NOMO-1 (cell line): Measurements from ENCODE around the gene NACC2.
A peak's percentile ranks its signal among the peaks of the same experiment; 100 is the strongest.
"Not testable (repeated sequence)": the region's sequence is repeated elsewhere in the genome, so short reads cannot be mapped to it uniquely, and the experiment has no call there.

Source experiments
- DNase-seq, 2 experiments: peaks; one replicate each; lab custom pipeline; 2025; ENCODE audit not compliant: unreplicated experiment in 2 of 2; lab: John Stamatoyannopoulos, UW

Gene NACC2

DNA sequence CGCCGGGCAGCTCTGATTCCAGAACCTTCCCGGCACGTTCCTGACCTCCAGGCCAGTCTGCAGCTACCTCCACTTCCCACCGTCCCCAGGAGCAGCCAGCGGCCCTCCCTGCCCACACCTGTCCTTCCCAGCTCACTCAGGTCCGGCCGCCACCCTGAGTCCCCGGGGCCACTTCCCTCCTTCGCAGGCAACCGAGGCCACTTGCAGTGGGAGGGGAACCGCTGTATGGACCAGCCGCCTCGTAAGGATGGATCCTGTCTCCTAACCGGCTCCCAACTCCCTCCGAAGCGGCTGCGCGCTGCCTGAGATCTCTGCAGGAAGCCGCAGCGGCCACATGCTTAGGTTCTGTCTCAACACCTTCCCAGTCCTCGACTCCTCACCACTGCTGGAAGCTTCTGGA lies 16.1 kb upstream of the NACC2 start:
- DNase-seq = no peak

DNA sequence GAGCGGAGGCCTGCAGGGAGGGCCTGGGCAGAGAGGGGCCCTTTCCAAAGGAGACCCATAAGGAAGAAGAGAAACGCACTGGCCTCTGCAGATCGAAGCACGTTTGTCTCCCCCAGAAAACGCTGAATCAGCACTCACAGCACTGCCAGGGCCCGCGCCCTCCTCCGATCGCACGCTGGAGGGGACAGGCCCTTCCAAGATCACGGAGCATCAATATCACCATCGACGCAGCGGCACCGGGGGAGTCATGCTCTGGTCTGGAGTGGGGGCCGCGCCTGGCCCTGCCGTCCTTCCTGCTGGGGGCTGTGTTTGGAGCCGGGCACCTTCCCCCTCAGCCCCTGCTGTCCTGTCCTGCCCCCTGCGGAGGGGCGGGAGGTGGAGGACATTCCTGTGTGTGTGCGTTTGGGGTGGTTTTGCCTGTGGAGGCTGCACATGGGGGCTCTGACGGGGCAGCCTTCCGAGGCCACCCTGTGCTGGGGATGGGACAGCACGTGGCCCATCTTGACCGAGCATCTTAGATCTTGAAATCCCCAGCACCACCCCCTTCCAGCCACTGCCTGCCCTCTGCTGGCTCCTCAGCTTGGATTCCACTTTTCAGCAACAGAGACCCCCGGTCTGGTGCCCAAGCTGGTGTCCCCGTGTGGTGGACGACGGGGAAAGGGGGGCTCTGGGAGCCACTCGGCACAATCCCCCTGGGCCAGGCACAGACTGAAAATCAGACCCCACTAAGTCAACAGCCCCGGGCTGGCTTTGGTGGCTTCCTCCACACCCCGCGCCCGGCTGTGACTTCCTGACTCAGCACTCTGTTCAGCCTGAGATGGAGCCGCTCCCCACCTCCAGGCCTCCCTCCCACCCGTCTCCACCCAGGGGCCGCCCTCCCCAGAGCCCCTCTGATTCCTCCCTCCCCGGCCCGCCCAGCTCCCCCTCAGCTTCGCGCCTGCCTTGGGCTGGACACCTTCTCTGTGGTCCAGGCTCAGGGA lies 15.3 kb upstream of the NACC2 start:
- no peak for DNase-seq

DNA sequence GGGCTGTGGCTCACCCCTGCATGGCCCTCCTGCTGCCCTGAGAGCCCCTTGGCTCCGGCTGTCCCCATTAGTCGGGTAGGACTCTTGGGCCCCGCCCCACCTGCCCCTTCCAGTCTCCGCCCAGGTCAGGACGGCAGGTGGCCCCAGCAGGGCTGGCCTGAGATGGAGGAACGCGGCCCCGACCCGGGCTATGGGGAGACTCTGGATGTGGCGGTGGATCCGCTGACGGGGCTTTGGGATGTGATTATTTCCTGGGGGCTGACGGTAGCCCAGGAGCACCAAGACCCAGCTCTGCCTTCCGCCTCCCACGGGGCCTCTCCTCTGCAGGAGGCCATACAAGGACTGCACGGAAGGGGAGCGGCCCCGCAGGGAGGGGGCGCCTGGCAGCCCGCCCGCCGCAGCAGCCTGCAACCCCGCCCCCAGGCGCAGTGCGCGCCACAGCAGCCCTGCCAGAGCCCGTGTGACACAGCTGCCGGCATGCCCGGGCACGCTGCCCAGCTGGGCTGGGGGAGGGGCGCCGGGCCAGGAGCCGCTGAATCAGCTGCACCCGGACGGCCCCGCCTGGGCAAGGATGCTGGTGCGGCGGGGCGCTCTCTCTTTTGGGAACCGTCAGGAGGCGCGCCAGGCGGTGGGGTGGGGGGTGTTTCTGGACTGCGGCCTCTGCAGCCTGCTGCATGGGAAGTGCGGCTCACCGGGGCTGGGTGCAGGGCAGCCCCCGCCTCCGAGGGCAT lies 14.4 kb upstream of the NACC2 start:
- DNase-seq = peak; percentile 98 to 99

DNA sequence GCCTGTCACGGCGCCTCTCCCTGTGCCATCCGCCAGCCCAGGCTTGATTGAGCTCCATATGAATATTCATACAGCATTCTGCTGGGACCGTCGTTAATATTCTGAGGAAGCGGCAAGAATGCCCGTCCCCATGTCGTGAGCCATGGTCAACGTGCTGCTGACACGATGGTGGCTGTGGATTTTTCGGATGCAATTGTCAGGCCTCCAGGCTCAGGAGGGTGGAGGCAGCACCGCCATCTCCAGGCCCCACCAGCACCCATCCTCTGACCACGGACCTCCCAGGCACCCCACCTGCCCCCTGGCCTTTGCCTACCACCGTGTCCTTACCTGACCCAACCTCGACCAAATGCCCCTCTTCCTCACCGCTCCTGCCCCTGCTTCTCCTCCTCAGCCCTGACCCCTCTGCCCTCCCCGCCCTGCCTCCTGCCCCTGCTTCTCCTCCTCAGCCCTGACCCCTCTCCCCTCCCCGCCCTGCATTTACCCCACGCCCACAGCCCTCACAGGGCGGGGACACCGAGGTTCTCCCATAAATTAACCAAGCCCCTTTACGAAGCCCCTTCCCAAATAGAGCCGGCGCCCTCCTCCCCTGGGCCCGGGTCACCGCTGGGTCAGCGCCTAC lies 13.7 kb upstream of the NACC2 start:
- no peak for DNase-seq

DNA sequence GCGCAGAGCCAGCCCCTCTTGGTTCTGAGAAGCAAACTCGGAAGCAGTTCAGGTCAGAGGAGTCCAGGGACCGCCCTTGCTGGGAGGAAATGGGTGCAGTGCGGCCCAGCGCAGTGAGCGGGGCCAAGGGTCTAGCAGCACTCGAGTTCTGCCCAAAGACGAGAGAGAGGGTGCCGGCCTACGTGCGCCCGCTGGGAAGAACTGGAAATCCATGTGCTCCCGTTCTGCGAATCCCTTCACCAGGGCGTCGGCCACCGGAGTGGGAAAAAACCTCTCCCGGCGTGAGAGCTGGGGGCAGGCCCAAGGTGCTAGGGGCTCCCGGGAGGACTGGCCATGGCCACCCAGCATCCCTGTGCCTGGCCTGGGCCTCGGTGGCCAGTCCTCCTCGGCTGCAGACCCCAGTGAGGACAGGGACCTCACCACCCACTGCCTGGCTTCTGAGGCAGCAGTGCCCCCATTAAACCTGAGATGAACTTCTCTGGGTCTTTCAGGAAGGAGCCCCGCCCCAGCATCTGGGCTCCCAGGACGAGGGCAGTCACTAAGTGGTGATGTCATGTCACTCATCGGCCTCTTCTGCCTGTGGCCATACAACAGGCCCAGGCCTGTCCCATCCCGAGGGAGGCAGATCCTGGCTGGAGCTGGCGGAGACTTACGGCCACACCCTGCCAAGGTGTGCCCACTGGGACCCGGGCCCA lies 13.0 kb upstream of the NACC2 start:
- DNase-seq = no peak

DNA sequence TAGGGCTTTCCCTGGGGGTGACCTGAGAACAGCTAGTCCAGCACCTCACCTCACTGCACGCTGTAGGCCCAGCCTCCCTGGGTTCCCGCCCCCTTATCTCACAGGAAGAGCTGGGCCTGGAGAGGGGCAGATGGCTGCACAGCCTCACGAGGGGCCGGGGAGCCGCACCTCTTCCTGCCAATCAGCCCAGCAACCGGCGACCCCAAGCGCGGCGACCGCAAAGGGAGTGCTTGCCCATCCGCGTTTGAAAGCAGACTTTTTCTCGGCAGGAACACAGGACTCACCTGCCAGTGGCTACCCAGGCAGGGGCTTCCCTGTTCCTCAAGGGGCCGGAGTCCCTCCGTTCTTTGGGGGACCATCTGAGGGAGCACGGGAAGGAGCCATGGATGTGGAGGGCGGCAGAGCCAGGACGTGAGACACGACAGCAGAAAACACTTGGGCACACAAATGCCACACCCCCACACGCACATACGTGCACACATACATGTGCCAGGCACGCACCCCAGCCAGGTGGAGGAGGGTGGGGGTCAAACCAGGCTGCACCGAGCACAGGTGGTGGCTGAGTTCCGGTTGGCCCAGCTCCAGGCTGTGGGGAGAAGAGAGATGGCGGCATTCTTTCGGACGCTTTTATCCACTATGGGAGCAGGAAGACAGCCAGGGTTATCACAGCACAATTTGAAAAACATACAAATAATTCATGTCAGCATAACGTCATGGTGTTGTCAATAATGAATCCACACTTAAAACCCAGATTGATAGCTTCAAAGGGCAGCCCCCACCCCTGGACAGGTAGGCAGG lies 12.3 kb upstream of the NACC2 start:
- DNase-seq = no peak

DNA sequence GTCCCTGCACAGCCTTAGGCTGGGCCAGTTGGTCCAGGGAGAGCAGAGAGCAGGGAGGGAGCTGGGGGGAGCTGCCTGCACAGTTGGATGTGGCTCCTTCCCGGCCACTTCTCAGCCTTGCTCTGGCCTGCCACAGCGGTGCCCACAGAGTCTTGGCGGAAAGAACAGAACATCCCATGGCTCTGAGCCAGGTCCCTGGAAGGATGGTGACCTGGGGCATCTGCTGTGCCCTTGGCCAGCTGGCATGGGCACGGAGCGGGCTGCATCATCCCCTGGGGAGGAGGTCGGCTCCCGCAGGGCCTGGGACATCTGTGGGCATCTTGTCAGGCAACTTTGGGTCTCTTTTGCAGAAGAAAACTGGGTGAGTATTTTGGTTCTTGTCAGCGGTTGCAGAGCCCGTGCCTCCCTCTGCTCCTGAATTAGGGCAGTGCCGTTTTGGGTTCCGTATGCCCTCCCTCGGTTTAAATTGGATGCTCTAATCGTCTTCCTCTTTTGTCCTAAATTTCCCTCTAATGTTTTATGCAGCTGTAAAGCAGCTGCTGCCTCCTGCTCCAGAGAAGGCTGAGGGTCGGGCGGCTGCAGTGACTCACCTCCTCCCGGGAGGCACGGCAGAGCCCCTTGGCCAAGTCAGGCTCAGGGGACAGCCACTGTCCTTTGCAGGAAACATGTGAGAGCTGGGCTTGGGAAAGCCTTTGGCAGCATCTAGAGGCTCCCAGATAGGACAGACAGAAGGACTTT lies 10.5 kb upstream of the NACC2 start:
- DNase-seq = peak; percentile 72 to 76

DNA sequence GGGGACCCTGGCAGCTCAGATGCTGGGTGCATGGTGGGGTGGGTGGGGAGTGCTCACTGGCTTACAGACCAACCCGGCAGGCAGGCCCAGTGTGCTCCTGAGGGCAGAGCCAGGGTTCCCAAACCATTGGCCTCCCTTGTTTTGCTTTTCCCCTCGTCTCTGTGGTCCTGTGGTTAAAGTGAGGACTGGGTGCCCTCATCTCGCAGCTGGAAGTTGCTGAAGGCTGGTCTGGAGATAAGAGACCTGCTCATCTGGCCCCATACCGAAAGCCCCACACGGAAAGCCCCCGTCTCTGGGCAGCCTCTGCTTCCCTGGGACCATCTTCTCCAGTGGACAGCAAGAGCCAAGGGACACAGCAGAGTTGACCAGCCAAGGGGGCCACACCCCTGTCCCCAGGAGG lies 9.8 kb upstream of the NACC2 start:
- no peak for DNase-seq

DNA sequence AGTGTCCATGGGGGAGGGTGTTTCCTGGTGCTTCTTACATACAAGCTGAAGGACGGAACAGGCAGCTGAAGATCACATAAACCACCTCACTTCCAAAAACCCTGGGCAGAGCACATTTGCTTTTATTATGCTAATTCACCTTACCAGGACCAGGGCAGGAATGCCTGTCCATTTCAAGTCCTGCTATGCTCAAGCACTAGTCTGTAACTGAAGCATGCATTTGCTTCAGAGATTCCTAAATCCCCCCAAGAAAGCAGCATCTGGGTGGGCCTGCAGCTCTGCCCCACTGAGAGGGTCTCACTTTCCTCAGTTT lies 9.4 kb upstream of the NACC2 start:
- DNase-seq = no peak

DNA sequence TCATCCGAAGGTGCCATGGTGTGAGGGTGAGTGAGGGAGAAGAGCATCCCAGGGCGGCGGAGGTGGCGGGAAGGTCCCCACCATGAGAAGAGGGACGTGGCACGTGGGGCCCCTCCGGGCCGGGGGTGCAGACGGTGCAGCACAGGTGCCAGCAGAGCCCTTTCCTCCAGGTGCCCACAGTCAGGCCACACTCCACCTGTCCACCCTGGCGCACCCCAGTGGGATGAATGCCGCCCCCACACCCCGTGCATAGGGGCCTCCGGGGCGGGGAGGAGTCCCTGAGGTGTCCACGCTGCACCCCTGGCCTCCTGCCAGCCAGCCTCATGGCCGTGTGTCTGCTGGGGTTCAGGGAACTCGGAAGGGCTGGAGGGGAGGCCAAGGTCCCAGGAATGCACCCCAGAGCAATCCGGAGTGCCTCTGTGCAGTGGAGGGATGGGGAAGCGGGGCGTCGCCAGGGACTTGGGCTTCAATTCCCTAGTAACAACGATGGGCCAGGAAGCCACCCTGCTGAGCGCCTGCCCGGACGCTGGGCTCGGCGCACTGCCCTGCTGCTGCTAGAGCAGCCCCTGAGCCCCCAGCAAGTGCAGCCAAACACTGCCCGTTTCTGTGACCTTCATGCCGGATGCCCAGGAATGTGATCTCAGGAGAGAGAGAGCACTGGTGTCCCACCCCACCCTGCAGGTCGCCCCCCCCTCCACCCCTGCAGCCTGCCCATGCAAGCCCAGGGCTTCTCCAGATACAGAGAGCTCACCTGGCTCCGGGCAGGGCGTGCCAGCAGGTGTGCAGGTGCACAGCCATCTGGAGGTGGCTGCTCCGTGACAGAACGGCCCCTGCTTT lies 8.8 kb upstream of the NACC2 start:
- DNase-seq = no peak

DNA sequence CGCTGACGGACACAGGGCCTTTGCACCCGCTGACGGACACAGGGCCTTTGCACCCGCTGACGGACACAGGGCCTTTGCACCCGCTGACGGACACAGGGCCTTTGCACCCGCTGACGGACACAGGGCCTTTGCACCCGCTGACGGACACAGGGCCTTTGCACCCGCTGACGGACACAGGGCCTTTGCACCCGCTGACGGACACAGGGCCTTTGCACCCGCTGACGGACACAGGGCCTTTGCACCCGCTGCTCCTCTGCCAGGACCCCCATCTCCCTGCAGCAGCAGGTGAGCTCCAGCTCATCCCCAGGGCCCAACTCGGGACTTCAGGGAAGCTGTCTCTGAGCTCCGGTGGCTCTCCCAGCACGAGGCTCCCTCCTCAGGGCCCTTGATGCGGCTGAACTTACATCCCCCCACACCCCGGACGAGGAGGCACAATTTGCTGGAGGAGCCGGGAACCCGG lies 6.6 kb upstream of the NACC2 start:
- not testable (repeated sequence) for DNase-seq

DNA sequence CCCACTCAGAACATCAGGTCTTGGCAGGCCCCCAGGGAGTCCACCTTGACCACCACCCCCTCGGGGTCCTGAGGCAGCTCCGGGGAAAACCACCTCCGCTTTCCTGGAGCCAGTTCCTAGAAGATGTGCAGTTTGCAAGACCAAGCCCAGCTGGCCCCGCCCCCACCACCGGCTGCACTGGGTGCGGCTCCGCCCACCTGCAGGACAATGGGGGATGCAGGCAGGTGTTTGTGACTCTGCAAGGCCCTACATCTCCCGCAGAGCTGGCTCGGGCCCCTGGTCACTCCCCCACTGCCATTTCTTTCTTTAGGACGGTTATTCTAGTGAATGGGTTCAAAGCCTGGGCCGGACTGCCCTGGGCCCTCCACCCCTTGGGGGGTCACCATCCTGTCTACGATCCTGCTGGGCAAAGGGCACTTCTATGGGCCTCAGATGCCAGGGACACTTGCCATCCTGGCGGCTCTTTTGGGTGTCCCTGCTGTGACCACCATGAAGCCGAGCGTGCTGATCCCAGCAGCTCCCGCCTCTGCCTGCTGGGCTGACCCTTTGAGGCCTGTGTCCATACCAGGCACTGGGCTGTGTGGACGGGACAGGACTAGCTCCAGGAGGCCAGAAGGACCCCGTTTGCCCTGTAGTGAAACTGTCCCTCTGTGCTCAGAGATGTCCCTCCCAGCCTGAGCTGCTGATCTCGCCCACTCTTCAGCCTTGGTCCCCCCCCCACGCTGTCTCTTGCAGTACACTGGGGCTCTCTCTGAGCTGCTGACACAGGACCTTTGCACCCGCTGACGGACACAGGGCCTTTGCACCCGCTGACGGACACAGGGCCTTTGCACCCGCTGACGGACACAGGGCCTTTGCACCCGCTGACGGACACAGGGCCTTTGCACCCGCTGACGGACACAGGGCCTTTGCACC lies 5.9 kb upstream of the NACC2 start:
- DNase-seq = no peak

DNA sequence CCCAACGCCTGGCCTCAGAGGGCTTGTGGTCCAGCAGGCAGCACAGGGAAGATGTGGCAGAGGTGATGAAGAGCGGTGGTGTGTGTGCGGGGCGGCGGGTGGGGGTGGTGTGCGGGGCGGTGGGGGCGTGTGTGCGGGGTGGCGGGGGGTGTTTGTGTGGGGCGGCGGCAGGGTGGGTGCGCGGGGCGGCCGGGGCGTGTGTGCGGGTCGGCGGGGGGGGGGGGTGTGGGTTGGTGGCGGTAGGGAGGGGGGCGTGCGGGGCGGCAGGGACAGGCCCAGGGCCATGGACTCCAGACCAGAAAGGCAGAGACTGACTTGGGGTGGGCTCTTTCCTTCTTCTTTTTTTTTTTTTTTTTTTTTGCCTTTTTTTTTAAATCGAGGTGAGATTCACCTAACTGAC lies 4.5 kb upstream of the NACC2 start:
- DNase-seq = no peak

DNA sequence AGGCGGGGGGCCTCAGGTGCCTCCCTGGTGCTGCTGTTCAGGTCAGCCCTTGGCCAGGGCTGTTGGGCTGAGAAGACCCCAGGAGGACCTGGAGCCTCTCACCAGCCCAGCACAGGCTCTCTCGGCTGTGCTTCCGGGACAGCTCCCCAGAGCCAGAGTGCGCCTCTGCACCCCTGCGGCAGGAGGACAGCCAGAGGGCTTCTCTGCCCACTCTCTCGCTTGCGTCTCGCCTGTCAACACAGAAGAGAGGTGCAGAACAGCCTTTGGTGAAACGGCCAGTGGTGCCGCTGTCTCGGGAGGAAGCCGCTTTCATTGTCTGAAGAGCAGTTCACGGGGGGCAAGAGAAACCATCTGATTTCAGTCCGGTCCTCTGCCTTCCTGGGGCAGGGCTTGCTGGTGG lies 3.8 kb upstream of the NACC2 start:
- DNase-seq = no peak

DNA sequence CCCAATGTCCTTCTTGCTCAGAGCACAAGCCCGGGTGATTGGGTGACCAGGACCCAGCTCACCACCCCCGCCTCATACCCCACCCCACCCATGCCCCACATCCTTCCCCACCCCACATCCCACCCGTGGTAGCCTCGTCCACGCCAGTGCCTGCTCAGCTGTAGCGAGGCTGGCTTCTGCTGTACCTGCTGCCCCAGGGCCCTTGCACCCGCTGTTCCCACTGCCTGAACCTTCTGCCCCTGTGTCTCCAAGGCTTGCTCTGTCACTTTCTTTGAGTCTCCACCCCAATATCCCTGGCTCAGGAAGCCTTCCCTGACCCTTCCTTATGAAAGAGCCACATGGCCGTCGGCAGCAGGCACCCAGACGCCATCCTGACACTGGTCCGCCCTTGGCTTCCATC lies 3.1 kb upstream of the NACC2 start:
- no peak for DNase-seq

DNA sequence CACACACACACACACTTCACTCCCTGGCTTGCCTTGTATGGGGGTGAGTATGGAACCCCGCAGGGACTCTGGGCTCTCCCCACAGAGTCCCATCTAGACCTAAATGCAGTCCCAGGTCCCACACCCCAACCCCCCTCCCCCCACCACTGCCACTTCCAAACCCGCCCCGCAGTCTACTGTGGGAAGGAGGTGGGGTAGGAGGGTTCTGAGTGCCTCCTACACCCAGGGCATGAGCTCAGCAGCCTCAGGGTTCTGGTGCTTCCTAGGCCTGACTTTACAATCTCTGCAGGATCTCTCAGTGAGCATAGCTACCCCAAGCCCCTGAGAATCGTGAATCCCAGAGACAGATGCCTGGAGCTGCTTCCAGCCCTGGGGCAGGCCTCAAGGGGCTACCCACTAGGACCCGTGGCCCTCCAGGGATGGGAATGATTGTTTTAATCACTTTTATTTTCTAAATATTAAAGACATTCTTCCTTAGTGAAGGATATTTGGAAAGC lies 1.5 kb upstream of the NACC2 start:
- no peak for DNase-seq
